A549 (cell line): Measurements from ENCODE around the gene PPP1R1B. TPM values are rescaled to one million over a fixed set of nuclear protein-coding genes. Genes with fewer than 3 reads are reported as not detected.
"Not testable (repeated sequence)": the region's sequence is repeated elsewhere in the genome, so short reads cannot be mapped to it uniquely, and the experiment has no call there.

ENCODE experiments used
- ATAC-seq, 2 experiments: fragments of 200-7000 bp in 1 of 2; fragments of >200 bp in 1 of 2; cut with Nextera tagmentation in 1 of 2; cut with Tn5 transposase in 1 of 2; 3 replicates each; pipeline versions ENCODE4 v1.8.0 to v1.9.1; 2018 to 2020; ENCODE audit warnings: mild to moderate bottlenecking in 1 of 2, moderate library complexity in 1 of 2
- CTCF ChIA-PET: fragments of 300-600 bp; sonication (Branson Sonifier 250); formaldehyde crosslinking; extraction: SDS; loops from one replicate; lab custom pipeline; 2021; ENCODE audit warnings: antibody characterized with exemption, inconsistent platforms; lab: Yijun Ruan, JAX
- POLR2A ChIA-PET: fragments of 350-600 bp; formaldehyde crosslinking; extraction: SDS; loops from one replicate; lab custom pipeline; 2021; ENCODE audit warnings: antibody characterized with exemption, inconsistent platforms; lab: Yijun Ruan, JAX
- DNase-seq, 2 experiments: peaks; one replicate each; pipeline versions ENCODE4 v3.0.0 to v3.0.0-alpha.2; 2011 to 2016; ENCODE audit warnings: low read depth in 1 of 2, low spot score in 1 of 2
- FAIRE-seq: peaks from 2 replicates; lab custom pipeline; 2011; peaks lifted over from hg19 to GRCh38; lab: Jason Lieb, UNC
- H3K27ac ChIP-seq, 2 experiments: fragments of >200 bp; sonication (Bioruptor Twin); formaldehyde crosslinking; 3 replicates each; pipeline ENCODE4 v1.5.1; 2016 to 2017
- H3K4me1 ChIP-seq: fragments of >200 bp; sonication (Bioruptor Twin); formaldehyde crosslinking; 3 replicates; pipeline ENCODE4 v1.6.1; 2016
- H3K4me2 ChIP-seq: fragments of >200 bp; sonication (Bioruptor Twin); formaldehyde crosslinking; 3 replicates; pipeline ENCODE4 v1.6.1; 2016
- H3K4me3 ChIP-seq: fragments of >200 bp; sonication (Bioruptor Twin); formaldehyde crosslinking; 3 replicates; pipeline ENCODE4 v1.5.1; 2016
- H3K9me3 ChIP-seq: fragments of >200 bp; sonication (Bioruptor Twin); formaldehyde crosslinking; 3 replicates; pipeline ENCODE4 v1.6.1; 2016
- BHLHE40 ChIP-seq: IDR thresholded peaks from 2 replicates; pipeline ENCODE4 v1.6.1; 2012; ENCODE audit warnings: low read depth, low read length, inconsistent platforms
- E2F6 ChIP-seq: IDR thresholded peaks from 2 replicates; pipeline ENCODE4 v1.6.1; 2012; ENCODE audit warnings: low read depth, borderline replicate concordance
- EHMT2 ChIP-seq: fragments of 200-600 bp; sonication (generic); IDR thresholded peaks from 2 replicates; pipeline ENCODE4 v1.6.1; 2016; ENCODE audit warnings: antibody characterized with exemption, low read depth, mild to moderate bottlenecking, moderate library complexity
- KDM5A ChIP-seq: fragments of 200-600 bp; sonication (generic); IDR thresholded peaks from 2 replicates; pipeline ENCODE4 v1.6.1; 2016; ENCODE audit warnings: antibody characterized with exemption, mild to moderate bottlenecking
- NFE2L2 ChIP-seq: fragments of 150-350 bp; conservative IDR thresholded peaks from 2 replicates; pipeline ENCODE4 v1.6.1; 2014; ENCODE audit warnings: low read length
- NR3C1 ChIP-seq: fragments of >200 bp; sonication (Bioruptor Twin); formaldehyde crosslinking; IDR thresholded peaks from 3 replicates; pipeline ENCODE4 v1.6.1; 2017
- RARB ChIP-seq: fragments of 250-450 bp; sonication (Bioruptor Pico); IDR thresholded peaks from 2 replicates; pipeline ENCODE4 v1.8.0; 2021; ENCODE audit warnings: mild to moderate bottlenecking, moderate library complexity
- RCOR1 ChIP-seq: fragments of 150-350 bp; IDR thresholded peaks from 2 replicates; pipeline ENCODE4 v1.6.1; 2014; ENCODE audit warnings: antibody characterized with exemption, low read length, low read depth
- REST ChIP-seq: fragments of 200-600 bp; sonication (generic); IDR thresholded peaks from 2 replicates; pipeline ENCODE4 v1.6.1; 2016; ENCODE audit warnings: antibody characterized with exemption, mild to moderate bottlenecking, moderate library complexity
- RNF2 ChIP-seq: fragments of 200-600 bp; sonication (generic); IDR thresholded peaks from 2 replicates; pipeline ENCODE4 v1.6.1; 2016; ENCODE audit warnings: low read depth, mild to moderate bottlenecking, antibody characterized with exemption, moderate library complexity, borderline replicate concordance
- ZNF302 ChIP-seq: fragments of 250-450 bp; sonication (Bioruptor Pico); IDR thresholded peaks from 2 replicates; pipeline ENCODE4 v1.9.0; 2021; ENCODE audit warnings: inconsistent platforms, mild to moderate bottlenecking, moderate library complexity
- ZSCAN20 ChIP-seq: fragments of 250-450 bp; sonication (Bioruptor Pico); IDR thresholded peaks from 2 replicates; pipeline ENCODE4 v1.8.0; 2022; ENCODE audit warnings: mild to moderate bottlenecking, moderate library complexity
- WGBS: methylation state at CpG from one replicate; pipeline ENCODE4 v1.1.6; 2017; ENCODE audit errors: missing lambda C conversion rate; 5-methylcytosine and 5-hydroxymethylcytosine counted together
- polyA plus RNA-seq, 4 experiments: library from polyadenylated mRNA; depleted of rRNA in 3 of 4; stranded (reverse); fragments of >200 nt; fragmentation: RNase III in 1 of 4; extraction: RNeasy Plus Mini Kit Qiagen cat#74134 plus additional on column Dnase treatment in 1 of 4; gene quantifications; 2 replicates in 3 of 4; 3 replicates in 1 of 4; pipeline ENCODE4 v1.2.3, GENCODE V29; 2011 to 2017
- TF ChIP-seq, protein P1 (sequence below): fragments of >200 bp; sonication (Bioruptor Twin); formaldehyde crosslinking; IDR thresholded peaks from 2 replicates; pipeline ENCODE4 v1.6.1; 2016

Gene PPP1R1B
- polyA plus RNA-seq, 2 of the 4 experiments (the other 2 are of a cell fraction) = 0.10 TPM; not detected in 1

- TF ChIP-seq, protein P1, sequence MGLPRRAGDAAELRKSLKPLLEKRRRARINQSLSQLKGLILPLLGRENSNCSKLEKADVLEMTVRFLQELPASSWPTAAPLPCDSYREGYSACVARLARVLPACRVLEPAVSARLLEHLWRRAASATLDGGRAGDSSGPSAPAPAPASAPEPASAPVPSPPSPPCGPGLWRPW = no peak
- no peak for TF ChIP-seq RCOR1
Measured at GRCh38 chr17:39581759-39582085, 45.0 kb upstream of the PPP1R1B start (continued).

DNA sequence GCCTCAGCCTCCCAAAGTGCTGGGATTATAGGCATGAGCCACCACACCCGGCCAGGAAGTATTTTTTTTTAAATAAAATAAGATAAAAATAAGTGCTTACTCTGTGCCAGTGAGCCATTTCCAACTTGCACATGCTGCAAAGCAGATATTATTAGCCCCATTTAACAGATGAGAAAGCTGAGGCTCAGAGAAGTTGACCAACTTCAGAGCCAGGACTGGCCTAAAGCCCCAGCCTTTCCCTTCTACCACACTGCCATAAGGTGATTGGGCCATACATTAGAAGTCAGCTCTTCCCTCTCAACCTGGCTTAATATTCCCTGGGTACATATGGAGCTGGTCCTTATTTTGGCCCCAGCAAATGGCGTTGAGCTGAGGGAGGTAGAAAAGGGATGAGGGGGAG lies 44.1 kb upstream of the PPP1R1B start:
- no peaks in the 10 kb centered on the region for H3K9me3 ChIP-seq
- ATAC-seq = no peak
- POLR2A ChIA-PET = no interaction called here
- no peaks in the 10 kb centered on the region for H3K4me1 ChIP-seq
- 12% methylated on average over 2 of the region's 2 CpGs for WGBS
- TF ChIP-seq REST (no peak), NR3C1 (no peak), E2F6 (no peak), ZNF302 (CRISPR knock-in tag) (no peak), RNF2 (no peak), KDM5A (no peak), NFE2L2 (no peak)
- TF ChIP-seq, all 56 proteins: peak for 0
- Histone ChIP-seq H3K4me3 (no peak overlapping the region), H3K27ac (no peak overlapping the region), H3K4me2 (no peak overlapping the region)
- DNase-seq = no peak
- CTCF ChIA-PET = interaction anchor here (1.3 to 8.8 kb wide), 3 partner anchors 16 to 41 kb away, joined by 3 to 145 read pairs (median 13); no protein-coding TSS in a partner anchor
- no peak for FAIRE-seq

GRCh38 chr17:39590180-39590579 lies 36.6 kb upstream of the PPP1R1B start:
- DNase-seq, H3K4me3 ChIP-seq, FAIRE-seq, H3K4me2 ChIP-seq, H3K27ac ChIP-seq, POLR2A ChIA-PET, H3K4me1 ChIP-seq, H3K9me3 ChIP-seq, ATAC-seq: not testable (repeated sequence)
- WGBS = 6% methylated on average over 2 of the region's 2 CpGs
- CTCF ChIA-PET = interaction anchor here (1.5 to 58.8 kb wide), 3 partner anchors 13 to 45 kb away, joined by 3 to 1581 read pairs (median 13); partner anchors contain the start of genes PPP1R1B and STARD3

GRCh38 chr17:39591958-39592954 lies 34.5 kb upstream of the PPP1R1B start:
- H3K4me1 ChIP-seq = no peaks in the 10 kb centered on the region; the same call in 2 of the 3 replicates
- 4% methylated on average over 14 of the region's 22 CpGs for WGBS
- TF ChIP-seq RARB (CRISPR knock-in tag) (no peak), REST (peak; percentile 99), BHLHE40 (no peak), ZSCAN20 (0 out of 2 replicates have a peak, but pooled peaks have one; percentile 48), EHMT2 (peak; percentile 94)
- TF ChIP-seq, all 56 proteins: peak for 3
- FAIRE-seq = no peak
- Histone ChIP-seq H3K9me3 (no peaks in the 10 kb centered on the region), H3K27ac (no peak overlapping the region), H3K4me3 (no peak overlapping the region), H3K4me2 (no peak overlapping the region)
- POLR2A ChIA-PET = no interaction called here
- DNase-seq = peak in 1 of 2 experiments; percentile 64
- CTCF ChIA-PET = interaction anchor here (1.8 to 58.8 kb wide), 2 partner anchors 16 to 43 kb away, joined by 6 to 1581 read pairs; partner anchors contain the start of genes PPP1R1B and STARD3
- peak; percentile 48 to 58; a peak in 5 of 6 replicates for ATAC-seq
